GM10266 (cell line): ENCODE results near the gene BMF.

Experiments
- DNase-seq: peaks from one replicate; pipeline ENCODE4 v3.0.0; 2012; ENCODE audit errors: extremely low spot score
- TF ChIP-seq, protein P1 (sequence below): IDR thresholded peaks from 2 replicates; pipeline ENCODE4 v1.5.1; 2012; ENCODE audit warnings: mild to moderate bottlenecking, low read depth; ENCODE audit not compliant: control insufficient read depth, insufficient read depth; ENCODE audit errors: missing control alignments

Gene BMF

DNA sequence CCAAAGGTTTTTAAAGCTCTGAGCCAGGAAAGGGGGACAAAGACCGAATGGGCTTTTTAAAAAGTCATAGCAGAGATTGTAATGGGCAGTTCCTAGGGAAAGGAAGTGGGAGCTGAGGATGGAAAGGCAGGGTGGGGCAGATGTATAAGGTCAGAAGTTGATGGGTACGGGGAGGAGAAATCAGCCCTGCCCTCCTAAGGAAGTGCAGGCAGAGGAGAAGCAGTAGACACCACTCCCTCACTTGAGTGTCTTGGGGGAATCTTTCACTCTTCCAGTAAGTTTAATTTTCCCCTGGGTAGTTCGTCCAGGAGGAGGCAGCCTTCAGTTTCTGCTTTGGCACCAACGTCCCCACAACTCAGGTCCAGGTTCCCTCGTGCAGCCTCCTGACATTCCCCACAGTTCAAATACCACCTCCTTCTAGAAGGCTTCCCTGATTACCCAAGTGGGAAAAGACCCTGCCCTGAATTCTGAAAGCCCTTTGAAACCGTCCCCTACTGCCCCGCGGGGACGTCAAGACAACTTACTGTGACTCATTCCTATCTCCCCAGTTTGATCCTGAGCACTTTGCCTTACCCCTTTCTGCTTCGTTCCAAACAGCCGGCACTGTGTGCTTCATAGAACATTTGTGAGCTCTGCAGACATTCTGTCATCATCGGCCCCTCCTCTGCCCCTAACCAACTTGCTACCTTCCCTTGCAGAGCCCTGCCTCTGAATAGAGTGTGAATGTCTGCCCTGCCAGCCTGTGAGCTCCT is 55.4 kb downstream of the BMF start:
- TF ChIP-seq, protein P1, sequence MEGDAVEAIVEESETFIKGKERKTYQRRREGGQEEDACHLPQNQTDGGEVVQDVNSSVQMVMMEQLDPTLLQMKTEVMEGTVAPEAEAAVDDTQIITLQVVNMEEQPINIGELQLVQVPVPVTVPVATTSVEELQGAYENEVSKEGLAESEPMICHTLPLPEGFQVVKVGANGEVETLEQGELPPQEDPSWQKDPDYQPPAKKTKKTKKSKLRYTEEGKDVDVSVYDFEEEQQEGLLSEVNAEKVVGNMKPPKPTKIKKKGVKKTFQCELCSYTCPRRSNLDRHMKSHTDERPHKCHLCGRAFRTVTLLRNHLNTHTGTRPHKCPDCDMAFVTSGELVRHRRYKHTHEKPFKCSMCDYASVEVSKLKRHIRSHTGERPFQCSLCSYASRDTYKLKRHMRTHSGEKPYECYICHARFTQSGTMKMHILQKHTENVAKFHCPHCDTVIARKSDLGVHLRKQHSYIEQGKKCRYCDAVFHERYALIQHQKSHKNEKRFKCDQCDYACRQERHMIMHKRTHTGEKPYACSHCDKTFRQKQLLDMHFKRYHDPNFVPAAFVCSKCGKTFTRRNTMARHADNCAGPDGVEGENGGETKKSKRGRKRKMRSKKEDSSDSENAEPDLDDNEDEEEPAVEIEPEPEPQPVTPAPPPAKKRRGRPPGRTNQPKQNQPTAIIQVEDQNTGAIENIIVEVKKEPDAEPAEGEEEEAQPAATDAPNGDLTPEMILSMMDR: no peak
- no peak for DNase-seq

DNA sequence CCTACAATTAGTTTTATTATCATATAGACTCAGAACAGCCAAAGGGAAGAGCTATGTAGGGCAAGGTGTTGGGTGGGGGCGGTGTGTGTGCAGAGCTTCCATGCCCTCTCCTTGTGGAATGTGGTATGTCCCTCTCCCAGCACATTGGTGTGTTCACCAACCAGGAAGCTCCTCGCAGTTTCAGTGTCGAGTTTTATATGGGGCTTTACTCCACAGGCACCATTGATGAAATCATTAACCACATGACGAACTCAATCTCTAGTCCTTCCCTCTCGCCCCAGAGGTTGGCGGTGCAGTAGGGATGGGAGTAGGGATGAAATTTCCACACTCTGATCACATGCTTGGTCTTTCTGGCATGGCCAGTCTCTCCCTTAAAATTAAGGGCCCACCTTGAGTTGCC is 56.1 kb downstream of the BMF start:
- TF ChIP-seq, protein P1: no peak

DNA sequence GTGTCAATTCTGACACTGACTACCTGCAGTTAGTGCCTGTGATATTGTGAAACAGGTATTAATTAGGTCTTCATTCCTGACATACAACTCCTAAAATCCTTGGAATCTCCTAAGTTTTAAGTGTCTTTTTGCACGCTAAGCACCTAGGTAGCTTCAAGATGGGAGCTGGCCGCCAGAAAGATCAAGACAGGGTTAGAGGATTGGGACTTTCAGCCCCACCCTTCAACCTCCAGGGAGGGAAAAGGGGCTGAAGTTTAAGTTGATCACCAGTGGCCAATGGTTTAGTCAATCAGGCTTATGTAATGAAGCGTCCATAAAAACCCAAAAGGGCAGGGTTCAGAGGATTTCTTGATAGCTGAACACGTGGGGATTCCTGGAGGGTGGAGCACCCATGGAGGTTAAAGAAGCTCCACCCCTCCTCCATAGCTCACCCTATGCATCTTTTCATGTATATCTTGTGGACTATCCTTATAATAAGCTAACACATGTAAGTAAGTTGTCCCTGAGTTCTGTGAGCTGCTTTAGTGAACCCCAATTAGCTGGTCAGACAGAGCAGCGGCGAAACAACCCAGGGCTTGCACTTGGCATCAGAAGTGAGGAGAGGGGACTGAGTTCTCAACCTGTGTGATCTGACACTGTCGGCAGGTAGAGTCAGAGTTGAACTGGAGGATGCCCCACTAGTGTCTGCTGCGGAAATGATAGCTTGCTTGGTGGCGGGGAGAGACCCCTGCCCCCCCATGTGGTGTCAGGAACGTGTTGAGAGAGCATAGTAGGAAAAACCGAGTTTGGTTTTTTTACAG is 56.9 kb downstream of the BMF start:
- TF ChIP-seq, protein P1: no peak

More for the DNA sequence above, 56.1 kb downstream of the BMF start:
- no peak for DNase-seq

DNA sequence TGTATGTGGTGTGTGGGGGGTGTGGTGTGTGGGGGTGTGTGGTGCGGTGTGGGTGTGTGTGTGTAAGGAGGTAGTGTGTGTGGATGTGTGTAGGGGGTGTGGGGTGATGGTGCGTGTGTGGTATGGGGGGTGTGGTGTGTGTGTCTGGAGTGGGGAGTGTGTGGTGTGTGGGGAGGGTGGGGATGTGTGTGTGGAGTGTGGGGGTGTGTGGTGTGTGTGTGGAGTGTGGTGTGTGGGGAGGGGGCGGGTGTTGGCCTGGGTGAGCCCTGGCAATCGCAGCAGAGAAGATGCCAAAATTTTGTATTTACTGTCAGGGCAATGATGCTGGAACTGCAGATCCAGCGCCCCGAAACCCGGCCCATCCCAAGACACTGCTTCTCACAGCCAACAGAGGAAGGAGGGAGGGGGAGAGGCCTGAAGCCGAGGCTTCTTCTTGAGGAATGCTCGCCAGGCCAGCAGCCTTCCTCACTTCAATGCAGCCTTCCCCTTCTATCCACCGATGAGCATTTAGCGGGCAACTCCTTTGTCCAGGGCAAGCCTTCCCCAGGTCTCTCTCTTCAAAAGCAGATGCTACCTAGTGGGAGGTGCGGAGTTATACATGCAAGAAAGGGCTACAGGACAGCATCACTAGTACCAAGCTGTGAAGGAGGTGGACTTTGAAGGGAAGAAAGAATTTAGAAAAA is 57.8 kb downstream of the BMF start:
- no peak for DNase-seq
- TF ChIP-seq, protein P1: no peak

More for the DNA sequence above, 56.9 kb downstream of the BMF start:
- DNase-seq: no peak

DNA sequence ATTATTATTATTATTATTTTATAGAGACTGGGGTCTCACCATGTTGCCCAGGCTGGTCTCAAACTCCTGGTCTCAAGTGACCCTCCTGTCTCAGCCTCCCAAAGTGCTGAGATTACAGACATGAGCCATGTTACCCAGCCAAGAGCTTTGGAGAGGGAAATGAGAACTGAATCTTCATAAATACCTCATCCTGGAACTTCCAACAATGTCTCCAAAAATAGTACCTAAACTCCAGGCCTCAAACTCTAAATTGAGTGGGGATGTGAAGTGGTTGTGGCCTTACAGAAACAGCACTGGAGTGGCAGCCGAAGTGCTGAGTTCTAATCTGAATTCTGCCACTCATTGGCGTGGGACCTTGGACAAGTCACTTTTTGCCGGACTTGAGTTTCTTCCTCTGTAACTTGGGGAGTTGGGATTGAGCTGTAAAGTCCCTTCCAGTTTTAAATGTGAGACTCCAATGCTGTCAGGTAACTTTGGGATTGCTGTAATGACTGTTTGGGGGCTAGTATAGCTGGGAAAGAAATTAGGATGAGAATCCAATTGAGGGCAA is 59.7 kb downstream of the BMF start:
- no peak for DNase-seq
- TF ChIP-seq, protein P1: no peak

DNA sequence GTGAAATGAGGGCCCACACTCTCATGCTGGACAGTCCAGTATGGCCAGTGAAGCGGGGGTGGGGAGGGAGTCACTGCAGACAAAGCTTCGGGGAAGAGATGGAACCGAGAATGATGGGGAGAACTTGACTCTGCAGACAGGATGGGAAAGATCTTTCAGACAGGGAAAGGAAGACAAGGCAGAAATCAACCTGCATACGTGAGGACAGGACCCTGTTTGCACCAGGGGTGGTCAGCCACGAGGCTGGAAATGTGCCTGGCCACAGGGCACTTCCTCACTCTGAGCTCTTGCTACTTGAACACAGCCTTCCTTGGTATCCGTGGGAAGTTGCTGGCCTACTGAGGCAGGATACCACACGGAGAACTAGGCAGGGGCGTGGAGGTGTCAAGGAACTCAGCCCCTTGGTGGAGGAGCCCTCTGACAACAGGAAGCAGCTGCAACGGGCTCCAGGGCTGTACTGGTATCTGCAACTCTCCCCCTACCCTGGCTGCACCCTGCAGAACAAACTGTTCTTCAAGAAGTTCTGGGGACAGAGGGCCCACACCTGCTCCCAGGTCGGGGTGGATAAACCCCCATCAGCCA is 60.4 kb downstream of the BMF start:
- DNase-seq: no peak
- TF ChIP-seq, protein P1: no peak
